ENCODE measurements around the gene ZRANB1.

ZRANB1 gene

DNA sequence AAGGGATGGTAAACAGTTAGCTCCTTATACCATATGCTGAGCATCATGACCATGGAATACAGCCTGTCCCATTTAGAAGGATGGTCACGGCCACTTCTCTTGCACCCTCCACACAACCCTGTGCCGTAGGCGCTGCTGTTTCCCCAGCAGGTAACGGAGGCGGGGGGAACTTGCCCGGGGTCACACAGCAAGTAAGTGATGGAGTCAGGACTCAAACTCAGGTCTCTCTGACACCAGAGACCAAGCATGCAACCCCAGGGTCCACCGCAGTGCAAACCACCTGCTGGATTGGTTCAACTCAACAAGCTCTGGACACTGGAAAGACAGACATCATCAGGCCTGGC, 71.6 kb downstream of the ZRANB1 start:
- Histone ChIP-seq H3K4me3 (ENCODE audit: insufficient read depth, low read length, poor library complexity, severe bottlenecking) (no peak overlapping the region), H3K27ac (ENCODE audit: low read depth, low read length) (no peak overlapping the region), H3K9me2 (replicated peaks; ENCODE audit: insufficient read depth, low read length) (no peaks in the 10 kb centered on the region), H3K9me3 (ENCODE audit: insufficient read depth, low read length) (no peaks in the 10 kb centered on the region), H3K27me3 (ENCODE audit: low read length) (peaks cover 6% of the 10 kb centered on the region; the same call in 1 of the 2 replicates), H2AFZ (ENCODE audit: low read depth, low read length, severe bottlenecking) (no peak overlapping the region), H3F3A (ENCODE audit: insufficient read depth) (no peaks in the 10 kb centered on the region), H4K20me1 (ENCODE audit: low read depth, low read length) (no peaks in the 10 kb centered on the region), H3K36me3 (ENCODE audit: low read length) (no peaks in the 10 kb centered on the region), H3K79me2 (ENCODE audit: insufficient read depth, low read length) (no peaks in the 10 kb centered on the region), H3K9ac (ENCODE audit: low read length) (no peak overlapping the region), H3K4me2 (ENCODE audit: low read depth, low read length, poor library complexity, severe bottlenecking) (no peak overlapping the region)
- TF ChIP-seq EZH2phosphoT487 (conservative IDR thresholded peaks at IDR 0.05; ENCODE audit: low read length), result no peak
- TF ChIP-seq, protein P1, sequence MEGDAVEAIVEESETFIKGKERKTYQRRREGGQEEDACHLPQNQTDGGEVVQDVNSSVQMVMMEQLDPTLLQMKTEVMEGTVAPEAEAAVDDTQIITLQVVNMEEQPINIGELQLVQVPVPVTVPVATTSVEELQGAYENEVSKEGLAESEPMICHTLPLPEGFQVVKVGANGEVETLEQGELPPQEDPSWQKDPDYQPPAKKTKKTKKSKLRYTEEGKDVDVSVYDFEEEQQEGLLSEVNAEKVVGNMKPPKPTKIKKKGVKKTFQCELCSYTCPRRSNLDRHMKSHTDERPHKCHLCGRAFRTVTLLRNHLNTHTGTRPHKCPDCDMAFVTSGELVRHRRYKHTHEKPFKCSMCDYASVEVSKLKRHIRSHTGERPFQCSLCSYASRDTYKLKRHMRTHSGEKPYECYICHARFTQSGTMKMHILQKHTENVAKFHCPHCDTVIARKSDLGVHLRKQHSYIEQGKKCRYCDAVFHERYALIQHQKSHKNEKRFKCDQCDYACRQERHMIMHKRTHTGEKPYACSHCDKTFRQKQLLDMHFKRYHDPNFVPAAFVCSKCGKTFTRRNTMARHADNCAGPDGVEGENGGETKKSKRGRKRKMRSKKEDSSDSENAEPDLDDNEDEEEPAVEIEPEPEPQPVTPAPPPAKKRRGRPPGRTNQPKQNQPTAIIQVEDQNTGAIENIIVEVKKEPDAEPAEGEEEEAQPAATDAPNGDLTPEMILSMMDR (IDR thresholded peaks at IDR 0.05; ENCODE audit: insufficient read depth, low read length, poor library complexity, severe bottlenecking), result no peak

DNA sequence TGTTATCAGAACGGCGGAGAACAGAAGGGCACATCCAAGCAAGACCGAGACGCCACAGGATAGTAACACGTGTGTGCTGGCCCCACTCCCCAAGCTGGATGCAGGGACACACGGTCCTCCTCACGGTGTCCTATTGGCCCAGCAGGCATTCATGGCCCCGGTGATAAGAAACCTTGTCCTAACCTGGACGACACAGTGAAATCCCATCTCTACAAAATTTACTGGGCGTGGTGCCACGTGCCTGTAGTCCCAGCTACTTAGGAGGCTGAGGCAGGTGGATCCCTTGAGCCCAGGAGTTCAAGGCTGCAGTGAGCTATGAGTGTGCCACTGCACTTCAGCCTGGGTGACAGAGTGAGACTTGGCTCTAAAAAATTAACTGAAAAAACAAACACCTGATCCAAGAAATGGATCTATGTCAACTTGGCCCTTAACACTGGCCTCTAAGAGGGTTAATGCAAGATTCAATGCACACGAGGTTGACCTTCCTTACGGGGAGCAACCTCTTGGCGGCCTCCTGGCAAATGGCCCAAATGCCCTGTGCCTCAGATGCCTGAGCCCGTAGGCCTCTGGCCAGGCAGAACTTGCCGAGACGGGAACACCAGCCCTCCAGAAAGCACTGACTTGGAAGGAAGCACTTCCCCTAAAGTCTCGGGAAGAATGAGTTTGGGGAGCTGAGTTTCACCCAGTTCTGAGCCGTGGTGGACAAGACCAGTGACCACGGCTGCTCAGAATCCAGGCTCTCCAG, 72.3 kb downstream of the ZRANB1 start:
- H3K9me2 ChIP-seq (replicated peaks; ENCODE audit: insufficient read depth, low read length), result no peaks in the 10 kb centered on the region
- H2AFZ ChIP-seq (ENCODE audit: low read depth, low read length, severe bottlenecking), result no peak overlapping the region
- TF ChIP-seq, protein P1 (IDR thresholded peaks at IDR 0.05; ENCODE audit: insufficient read depth, low read length, poor library complexity, severe bottlenecking), result no peak
- TF ChIP-seq EZH2phosphoT487 (conservative IDR thresholded peaks at IDR 0.05; ENCODE audit: low read length), result no peak
- H3K79me2 ChIP-seq (ENCODE audit: insufficient read depth, low read length), result no peaks in the 10 kb centered on the region
- peaks cover 6% of the 10 kb centered on the region; the same call in 1 of the 2 replicates for H3K27me3 ChIP-seq (ENCODE audit: low read length)
- no peak overlapping the region for H3K27ac ChIP-seq (ENCODE audit: low read depth, low read length)
- no peaks in the 10 kb centered on the region for H3F3A ChIP-seq (ENCODE audit: insufficient read depth)
- no peak overlapping the region for H3K4me3 ChIP-seq (ENCODE audit: insufficient read depth, low read length, poor library complexity, severe bottlenecking)
- H3K4me2 ChIP-seq (ENCODE audit: low read depth, low read length, poor library complexity, severe bottlenecking), result no peak overlapping the region
- no peaks in the 10 kb centered on the region for H4K20me1 ChIP-seq (ENCODE audit: low read depth, low read length)
- no peaks in the 10 kb centered on the region for H3K9me3 ChIP-seq (ENCODE audit: insufficient read depth, low read length)
- no peak overlapping the region for H3K9ac ChIP-seq (ENCODE audit: low read length)
- H3K36me3 ChIP-seq (ENCODE audit: low read length), result no peaks in the 10 kb centered on the region

DNA sequence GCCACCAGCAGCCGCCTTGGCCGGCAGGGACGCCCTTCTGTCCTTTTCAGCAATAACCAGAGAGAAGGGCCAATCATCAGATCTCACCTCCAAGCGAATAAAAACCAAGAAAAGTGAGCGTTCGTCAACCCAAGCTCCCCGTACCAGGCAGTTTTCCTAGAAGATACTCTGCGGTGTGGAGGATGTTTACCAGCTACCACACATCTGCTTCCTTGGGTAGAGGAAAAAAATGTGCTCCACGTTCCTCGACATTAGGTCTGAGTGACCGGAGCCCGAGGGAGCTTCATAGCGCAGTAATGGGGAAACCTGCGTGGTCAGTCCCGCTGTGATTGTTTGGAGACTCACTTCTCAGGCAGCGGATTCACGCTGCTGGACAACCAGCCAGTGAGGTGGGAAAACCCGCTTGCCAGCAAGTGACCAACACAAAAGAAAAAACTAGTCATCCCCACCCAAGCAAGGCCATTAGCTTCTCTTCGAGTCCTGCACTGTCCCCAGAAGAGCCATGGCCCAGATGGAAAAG, 73.0 kb downstream of the ZRANB1 start:
- Histone ChIP-seq H3K79me2 (ENCODE audit: insufficient read depth, low read length) (no peaks in the 10 kb centered on the region), H3K27ac (ENCODE audit: low read depth, low read length) (no peak overlapping the region)
- no peak for TF ChIP-seq EZH2phosphoT487 (conservative IDR thresholded peaks at IDR 0.05; ENCODE audit: low read length)
- TF ChIP-seq, protein P1 (IDR thresholded peaks at IDR 0.05; ENCODE audit: insufficient read depth, low read length, poor library complexity, severe bottlenecking), result no peak

More for the DNA sequence above, 73.0 kb downstream of the ZRANB1 start:
- no peak overlapping the region for H2AFZ ChIP-seq (ENCODE audit: low read depth, low read length, severe bottlenecking)
- no peaks in the 10 kb centered on the region for H3K36me3 ChIP-seq (ENCODE audit: low read length)
- H4K20me1 ChIP-seq (ENCODE audit: low read depth, low read length), result no peaks in the 10 kb centered on the region
- H3K9ac ChIP-seq (ENCODE audit: low read length), result no peak overlapping the region
- no peak overlapping the region for H3K4me3 ChIP-seq (ENCODE audit: insufficient read depth, low read length, poor library complexity, severe bottlenecking)
- no peaks in the 10 kb centered on the region for H3K9me2 ChIP-seq (replicated peaks; ENCODE audit: insufficient read depth, low read length)
- no peaks in the 10 kb centered on the region for H3F3A ChIP-seq (ENCODE audit: insufficient read depth)
- H3K27me3 ChIP-seq (ENCODE audit: low read length), result peaks cover 6% of the 10 kb centered on the region; the same call in 1 of the 2 replicates
- H3K9me3 ChIP-seq (ENCODE audit: insufficient read depth, low read length), result no peaks in the 10 kb centered on the region
- no peak overlapping the region for H3K4me2 ChIP-seq (ENCODE audit: low read depth, low read length, poor library complexity, severe bottlenecking)

Data from SU-DHL-6 (cell line).